Measurements from ENCODE around the gene FRMD4A. TPM values are rescaled to one million over a fixed set of nuclear protein-coding genes. Genes with fewer than 3 reads are reported as not detected.

FRMD4A gene
- total RNA-seq, 1 donor from 2014 or later: 34.6 TPM

DNA sequence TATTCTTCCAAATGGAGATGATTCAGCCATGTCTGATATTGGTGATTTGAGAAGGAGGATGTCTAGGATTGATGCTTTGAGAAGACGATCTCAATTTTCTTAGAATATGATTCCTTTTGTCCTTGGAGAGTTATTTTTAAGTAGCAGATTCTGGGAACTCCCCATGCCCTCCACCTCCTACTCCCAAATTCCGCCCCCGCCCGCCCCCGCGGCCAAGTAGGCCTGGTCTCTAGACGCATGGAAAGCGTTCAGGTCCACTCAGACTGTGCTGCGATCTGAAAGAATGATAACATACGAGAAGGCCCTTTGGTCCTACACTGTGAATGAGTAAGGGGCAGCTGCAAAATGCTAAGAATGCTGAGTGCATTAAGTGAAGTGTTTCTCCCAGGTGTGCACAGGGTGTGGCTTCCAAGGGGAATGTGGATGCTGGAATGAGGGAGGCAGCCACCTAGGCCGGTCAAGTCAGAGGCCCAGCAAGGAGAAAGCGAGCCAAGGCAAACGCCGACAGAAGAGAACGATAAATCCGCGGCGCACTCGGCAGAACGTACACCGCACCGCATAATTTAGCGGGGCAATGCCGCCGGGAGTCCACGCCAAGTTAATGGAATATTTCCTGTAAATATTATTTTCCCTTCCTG lies 601.7 kb downstream of the FRMD4A start:
- no peak overlapping the region for H3K4me3 ChIP-seq (ENCODE audit: low read depth, low read length)
- TF ChIP-seq, protein P1, sequence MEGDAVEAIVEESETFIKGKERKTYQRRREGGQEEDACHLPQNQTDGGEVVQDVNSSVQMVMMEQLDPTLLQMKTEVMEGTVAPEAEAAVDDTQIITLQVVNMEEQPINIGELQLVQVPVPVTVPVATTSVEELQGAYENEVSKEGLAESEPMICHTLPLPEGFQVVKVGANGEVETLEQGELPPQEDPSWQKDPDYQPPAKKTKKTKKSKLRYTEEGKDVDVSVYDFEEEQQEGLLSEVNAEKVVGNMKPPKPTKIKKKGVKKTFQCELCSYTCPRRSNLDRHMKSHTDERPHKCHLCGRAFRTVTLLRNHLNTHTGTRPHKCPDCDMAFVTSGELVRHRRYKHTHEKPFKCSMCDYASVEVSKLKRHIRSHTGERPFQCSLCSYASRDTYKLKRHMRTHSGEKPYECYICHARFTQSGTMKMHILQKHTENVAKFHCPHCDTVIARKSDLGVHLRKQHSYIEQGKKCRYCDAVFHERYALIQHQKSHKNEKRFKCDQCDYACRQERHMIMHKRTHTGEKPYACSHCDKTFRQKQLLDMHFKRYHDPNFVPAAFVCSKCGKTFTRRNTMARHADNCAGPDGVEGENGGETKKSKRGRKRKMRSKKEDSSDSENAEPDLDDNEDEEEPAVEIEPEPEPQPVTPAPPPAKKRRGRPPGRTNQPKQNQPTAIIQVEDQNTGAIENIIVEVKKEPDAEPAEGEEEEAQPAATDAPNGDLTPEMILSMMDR (conservative IDR thresholded peaks at IDR 0.05; ENCODE audit: low read depth, low read length): no peak
- DNase-seq (ENCODE audit: low read depth): no peak

DNA sequence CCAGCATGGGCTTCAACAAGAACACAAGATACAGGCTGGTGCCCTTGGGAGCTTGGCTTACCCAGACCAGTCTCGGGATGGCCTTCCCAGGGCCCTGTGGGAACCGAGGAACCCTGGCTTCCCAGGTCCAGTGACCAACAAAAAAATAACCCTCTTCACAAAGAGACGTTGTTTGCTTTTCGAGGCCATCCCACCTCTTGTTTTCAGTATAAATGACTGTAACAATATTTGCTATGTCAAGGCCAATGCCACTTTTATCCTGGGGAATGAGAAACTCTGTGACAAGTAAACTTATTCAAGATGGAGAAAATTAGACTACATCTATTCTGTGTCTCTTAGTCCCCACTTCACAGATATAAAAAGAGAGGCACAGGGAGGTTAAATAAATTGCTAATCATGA lies 605.1 kb downstream of the FRMD4A start:
- TF ChIP-seq, protein P1 (conservative IDR thresholded peaks at IDR 0.05; ENCODE audit: low read depth, low read length): no peak
- no peak overlapping the region for H3K4me3 ChIP-seq (ENCODE audit: low read depth, low read length)
- DNase-seq (ENCODE audit: low read depth): no peak

DNA sequence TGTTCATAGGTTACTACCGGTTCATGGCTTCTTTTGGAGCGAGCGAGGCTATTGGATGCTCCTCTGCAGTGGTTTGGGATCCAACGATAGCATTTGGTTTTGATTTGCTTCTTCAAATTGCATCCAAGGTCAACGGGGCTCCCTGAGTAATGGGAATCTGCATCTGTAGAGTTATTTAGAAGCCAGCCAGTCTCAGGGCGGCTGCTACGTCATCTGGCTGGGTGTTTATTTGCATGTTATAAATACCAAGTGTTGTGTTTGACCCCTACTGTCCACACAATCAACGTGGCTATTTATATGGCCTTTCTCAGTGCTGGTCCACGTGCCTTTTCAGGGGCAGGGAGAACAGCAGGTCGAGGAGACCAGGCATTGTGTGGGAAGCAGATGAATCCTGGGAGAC lies 606.2 kb downstream of the FRMD4A start:
- DNase-seq (ENCODE audit: low read depth): no peak
- TF ChIP-seq, protein P1 (conservative IDR thresholded peaks at IDR 0.05; ENCODE audit: low read depth, low read length): no peak
- H3K4me3 ChIP-seq (ENCODE audit: low read depth, low read length): no peak overlapping the region

DNA sequence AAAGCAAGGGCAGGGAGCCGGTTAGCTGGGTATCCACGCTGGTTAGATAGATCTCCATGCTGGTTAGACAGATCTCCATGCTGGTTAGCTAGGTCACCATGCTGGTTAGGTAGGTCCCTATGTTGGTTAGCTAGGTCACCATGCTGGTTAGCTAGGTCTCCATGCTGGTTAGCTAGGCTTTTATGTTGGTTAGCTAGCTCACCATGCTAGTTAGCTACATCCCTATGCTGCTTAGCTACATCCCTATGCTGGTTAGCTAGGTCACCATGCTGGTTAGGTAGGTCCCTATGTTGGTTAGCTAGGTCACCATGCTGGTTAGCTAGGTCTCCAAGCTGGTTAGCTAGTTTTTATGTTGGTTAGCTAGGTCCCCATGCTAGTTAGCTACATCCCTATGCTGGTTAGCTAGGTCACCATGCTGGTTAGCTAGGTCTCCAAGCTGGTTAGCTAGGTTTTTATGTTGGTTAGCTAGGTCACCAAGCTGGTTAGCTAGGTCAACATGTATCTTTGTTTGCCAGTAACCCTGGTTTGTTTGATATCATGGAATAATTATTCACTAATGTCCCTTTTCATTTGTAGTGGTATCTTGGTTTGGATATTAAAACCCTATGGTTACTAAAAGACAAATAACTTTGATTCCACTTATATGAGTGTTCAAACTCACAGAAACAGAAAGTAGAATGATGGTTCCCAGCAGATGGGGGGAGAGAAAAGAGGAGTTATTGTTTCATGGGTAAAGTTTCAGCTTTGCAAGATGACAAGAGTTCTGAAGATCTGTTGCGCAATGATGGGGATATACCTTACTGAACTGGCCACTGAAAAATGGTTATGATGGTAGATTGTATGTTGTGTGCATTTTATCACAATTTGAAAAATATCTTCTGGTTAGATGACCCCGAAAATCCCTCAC lies 607.7 kb downstream of the FRMD4A start:
- TF ChIP-seq, protein P1 (conservative IDR thresholded peaks at IDR 0.05; ENCODE audit: low read depth, low read length): no peak
- no peak for DNase-seq (ENCODE audit: low read depth)
- no peak overlapping the region for H3K4me3 ChIP-seq (ENCODE audit: low read depth, low read length)

DNA sequence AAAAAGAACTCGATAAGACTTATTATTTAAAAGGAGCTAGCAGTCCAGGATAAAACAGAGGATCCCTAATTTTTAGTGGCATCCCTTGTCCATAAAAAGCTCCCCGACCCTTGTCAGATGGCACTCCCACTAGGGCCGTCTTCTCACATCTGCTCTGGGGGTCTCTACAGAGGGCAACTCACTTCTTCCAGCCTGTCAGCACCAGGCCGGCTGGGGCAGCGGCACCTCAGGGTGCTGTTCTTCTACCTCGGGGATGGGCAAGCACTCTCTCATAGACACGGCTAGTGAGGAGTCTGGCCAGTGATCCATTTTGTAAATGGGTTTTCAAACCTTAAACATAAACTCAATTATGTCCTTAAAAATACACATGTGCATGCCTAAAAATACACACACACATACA lies 609.2 kb downstream of the FRMD4A start:
- TF ChIP-seq, protein P1 (conservative IDR thresholded peaks at IDR 0.05; ENCODE audit: low read depth, low read length): no peak
- DNase-seq (ENCODE audit: low read depth): no peak

DNA sequence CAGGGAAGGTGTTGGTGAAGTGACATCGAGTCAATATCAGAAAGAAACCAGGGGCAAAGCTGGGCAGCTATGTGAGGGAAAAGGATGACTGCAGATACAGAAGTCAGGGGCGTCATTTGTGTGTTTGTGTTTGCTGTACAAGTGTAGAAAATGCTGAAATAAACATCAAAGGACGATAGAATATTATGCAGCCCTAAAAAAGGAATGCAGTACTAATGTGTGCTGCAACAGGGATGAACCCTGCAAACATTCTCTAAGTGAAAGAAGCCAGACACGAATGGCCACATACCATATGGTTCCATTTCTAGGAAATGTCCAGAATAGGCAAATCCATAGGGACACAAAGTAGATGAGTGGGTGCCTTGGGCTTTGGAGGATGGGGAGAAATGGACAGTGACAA lies 610.0 kb downstream of the FRMD4A start:
- no peak overlapping the region for H3K4me3 ChIP-seq (ENCODE audit: low read depth, low read length)
- TF ChIP-seq, protein P1 (conservative IDR thresholded peaks at IDR 0.05; ENCODE audit: low read depth, low read length): no peak
- DNase-seq (ENCODE audit: low read depth): no peak

More for the DNA sequence above, 609.2 kb downstream of the FRMD4A start:
- H3K4me3 ChIP-seq (ENCODE audit: low read depth, low read length): no peak overlapping the region

Measured in epithelial cell of proximal tubule (primary cell).